ENCODE data around the gene C1GALT1. TPM values are rescaled to one million over a fixed set of nuclear protein-coding genes. Genes with fewer than 3 reads are reported as not detected.
"Not testable (repeated sequence)": the region's sequence is repeated elsewhere in the genome, so short reads cannot be mapped to it uniquely, and the experiment has no call there.

C1GALT1 gene
- total and polyA plus RNA-seq, 2 donors (not counting 1 experiment from before 2014, with no cell fraction given): 12.4 to 66.8 TPM

GRCh38 chr7:7134046-7134445 is 48.3 kb upstream of the C1GALT1 start:
- Histone ChIP-seq H3K36me3 (replicated peaks in 1 of 2; ENCODE audit: control extremely low read depth in 1 of 2, control insufficient read depth in 1 of 2, extremely low read depth in 1 of 2, insufficient read depth in 2 of 2, low read length in 1 of 2) (no peaks in the 10 kb centered on the region), H3K9me3 (ENCODE audit: control extremely low read depth in 1 of 3, control insufficient read depth in 2 of 3, insufficient read depth in 1 of 3, low read length in 2 of 3) (peaks cover 0 to 4% (median 1%) of the 10 kb centered on the region in 3 donors), H3K9ac (ENCODE audit: low read length) (no peak overlapping the region), H3K4me1 (ENCODE audit: control insufficient read depth in 2 of 2, insufficient read depth in 2 of 2, low read length in 2 of 2) (peaks cover 10 to 15% of the 10 kb centered on the region in 2 donors), H3K79me2 (ENCODE audit: control insufficient read depth, insufficient read depth, low read length) (no peaks in the 10 kb centered on the region), H3K27ac (ENCODE audit: low read length in 2 of 2) (no peak overlapping the region), H2AFZ (ENCODE audit: insufficient read depth, low read depth, low read length, poor library complexity, severe bottlenecking) (no peak overlapping the region), H4K20me1 (ENCODE audit: control insufficient read depth, insufficient read depth, low read length, poor library complexity, severe bottlenecking) (no peaks in the 10 kb centered on the region), H3K4me3 (ENCODE audit: control extremely low read depth in 1 of 5, extremely low read depth in 1 of 5, insufficient read depth in 1 of 5, low read depth in 2 of 5, low read length in 4 of 5) (no peak overlapping the region), H3K4me2 (replicated peaks; ENCODE audit: low read depth, low read length, poor library complexity, severe bottlenecking) (no peak overlapping the region), H3K27me3 (replicated peaks in 1 of 4; ENCODE audit: control extremely low read depth in 1 of 4, control insufficient read depth in 3 of 4, insufficient read depth in 4 of 4, low read length in 3 of 4) (no peaks in the 10 kb centered on the region)
- no peak for TF ChIP-seq EZH2 (IDR thresholded peaks at IDR 0.05; ENCODE audit: borderline replicate concordance, insufficient read depth, low read depth, low read length, poor library complexity, severe bottlenecking)
- TF ChIP-seq, protein P1, sequence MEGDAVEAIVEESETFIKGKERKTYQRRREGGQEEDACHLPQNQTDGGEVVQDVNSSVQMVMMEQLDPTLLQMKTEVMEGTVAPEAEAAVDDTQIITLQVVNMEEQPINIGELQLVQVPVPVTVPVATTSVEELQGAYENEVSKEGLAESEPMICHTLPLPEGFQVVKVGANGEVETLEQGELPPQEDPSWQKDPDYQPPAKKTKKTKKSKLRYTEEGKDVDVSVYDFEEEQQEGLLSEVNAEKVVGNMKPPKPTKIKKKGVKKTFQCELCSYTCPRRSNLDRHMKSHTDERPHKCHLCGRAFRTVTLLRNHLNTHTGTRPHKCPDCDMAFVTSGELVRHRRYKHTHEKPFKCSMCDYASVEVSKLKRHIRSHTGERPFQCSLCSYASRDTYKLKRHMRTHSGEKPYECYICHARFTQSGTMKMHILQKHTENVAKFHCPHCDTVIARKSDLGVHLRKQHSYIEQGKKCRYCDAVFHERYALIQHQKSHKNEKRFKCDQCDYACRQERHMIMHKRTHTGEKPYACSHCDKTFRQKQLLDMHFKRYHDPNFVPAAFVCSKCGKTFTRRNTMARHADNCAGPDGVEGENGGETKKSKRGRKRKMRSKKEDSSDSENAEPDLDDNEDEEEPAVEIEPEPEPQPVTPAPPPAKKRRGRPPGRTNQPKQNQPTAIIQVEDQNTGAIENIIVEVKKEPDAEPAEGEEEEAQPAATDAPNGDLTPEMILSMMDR (IDR thresholded peaks at IDR 0.05): no peak
- DNase-seq: no peak
- ChIA-PET POLR2A (no interaction called here), CTCF (interaction anchor here (1.3 to 1.5 kb wide), 2 partner anchors 13 to 31 kb away, joined by 3 to 6 read pairs; no protein-coding TSS in a partner anchor)
- H3K4me3 Mint-ChIP-seq: no peak overlapping the region
- no peaks in the 10 kb centered on the region for H3K9me3 Mint-ChIP-seq (ENCODE audit: insufficient read depth)
- peaks cover 23% of the 10 kb centered on the region for H3K4me1 Mint-ChIP-seq
- no peak for ATAC-seq (ENCODE audit: low read depth)
- no peaks in the 10 kb centered on the region for H3K27me3 Mint-ChIP-seq
- intact Hi-C loops (cut with micrococcal nuclease): no loop called here
- H3K27ac Mint-ChIP-seq: no peak overlapping the region
- WGBS (ENCODE audit: insufficient coverage): 83% methylated on average over 1 of the region's 2 CpGs

GRCh38 chr7:7135074-7135473 is 47.3 kb upstream of the C1GALT1 start:
- Histone ChIP-seq H3K9me3 (ENCODE audit: control extremely low read depth in 1 of 3, control insufficient read depth in 2 of 3, insufficient read depth in 1 of 3, low read length in 2 of 3) (peaks cover 0 to 4% (median 1%) of the 10 kb centered on the region in 3 donors), H3K79me2 (ENCODE audit: control insufficient read depth, insufficient read depth, low read length) (no peaks in the 10 kb centered on the region), H3K9ac (ENCODE audit: low read length) (no peak overlapping the region), H3K4me3 (ENCODE audit: control extremely low read depth in 1 of 5, extremely low read depth in 1 of 5, insufficient read depth in 1 of 5, low read depth in 2 of 5, low read length in 4 of 5) (no peak overlapping the region), H3K27me3 (replicated peaks in 1 of 4; ENCODE audit: control extremely low read depth in 1 of 4, control insufficient read depth in 3 of 4, insufficient read depth in 4 of 4, low read length in 3 of 4) (no peaks in the 10 kb centered on the region), H3K27ac (ENCODE audit: low read length in 2 of 2) (no peak overlapping the region), H3K4me1 (ENCODE audit: control insufficient read depth in 2 of 2, insufficient read depth in 2 of 2, low read length in 2 of 2) (peaks cover 10 to 15% of the 10 kb centered on the region in 2 donors), H3K4me2 (replicated peaks; ENCODE audit: low read depth, low read length, poor library complexity, severe bottlenecking) (no peak overlapping the region), H3K36me3 (replicated peaks in 1 of 2; ENCODE audit: control extremely low read depth in 1 of 2, control insufficient read depth in 1 of 2, extremely low read depth in 1 of 2, insufficient read depth in 2 of 2, low read length in 1 of 2) (no peaks in the 10 kb centered on the region), H2AFZ (ENCODE audit: insufficient read depth, low read depth, low read length, poor library complexity, severe bottlenecking) (no peak overlapping the region), H4K20me1 (ENCODE audit: control insufficient read depth, insufficient read depth, low read length, poor library complexity, severe bottlenecking) (no peaks in the 10 kb centered on the region)
- intact Hi-C loops (cut with micrococcal nuclease): no loop called here
- POLR2A ChIA-PET: no interaction called here
- Mint-ChIP-seq H3K9me3 (ENCODE audit: insufficient read depth) (no peaks in the 10 kb centered on the region), H3K27ac (no peak overlapping the region), H3K4me1 (peaks cover 23% of the 10 kb centered on the region), H3K4me3 (no peak overlapping the region), H3K27me3 (no peaks in the 10 kb centered on the region)
- TF ChIP-seq, protein P1 (IDR thresholded peaks at IDR 0.05): no peak
- TF ChIP-seq EZH2 (IDR thresholded peaks at IDR 0.05; ENCODE audit: borderline replicate concordance, insufficient read depth, low read depth, low read length, poor library complexity, severe bottlenecking): no peak
- DNase-seq (no peak), ATAC-seq (ENCODE audit: low read depth) (no peak)
- WGBS (ENCODE audit: insufficient coverage): no CpG with 5 or more reads among the region's 1 CpG
- CTCF ChIA-PET: interaction anchor here (1.3 to 1.5 kb wide), 2 partner anchors 14 to 32 kb away, joined by 3 to 6 read pairs; no protein-coding TSS in a partner anchor

GRCh38 chr7:7135924-7136323 is 46.4 kb upstream of the C1GALT1 start:
- H3K27me3 Mint-ChIP-seq; ATAC-seq (ENCODE audit: low read depth); H2AFZ ChIP-seq (ENCODE audit: insufficient read depth, low read depth, low read length, poor library complexity, severe bottlenecking); POLR2A ChIA-PET; H3K79me2 ChIP-seq (ENCODE audit: control insufficient read depth, insufficient read depth, low read length); H3K9me3 Mint-ChIP-seq (ENCODE audit: insufficient read depth); intact Hi-C loops (cut with micrococcal nuclease); H3K4me3 ChIP-seq (ENCODE audit: control extremely low read depth in 1 of 5, extremely low read depth in 1 of 5, insufficient read depth in 1 of 5, low read depth in 2 of 5, low read length in 4 of 5); H3K27me3 ChIP-seq (replicated peaks in 1 of 4; ENCODE audit: control extremely low read depth in 1 of 4, control insufficient read depth in 3 of 4, insufficient read depth in 4 of 4, low read length in 3 of 4); H3K36me3 ChIP-seq (replicated peaks in 1 of 2; ENCODE audit: control extremely low read depth in 1 of 2, control insufficient read depth in 1 of 2, extremely low read depth in 1 of 2, insufficient read depth in 2 of 2, low read length in 1 of 2); H4K20me1 ChIP-seq (ENCODE audit: control insufficient read depth, insufficient read depth, low read length, poor library complexity, severe bottlenecking); H3K4me3 Mint-ChIP-seq; CTCF ChIA-PET; DNase-seq; H3K9me3 ChIP-seq (ENCODE audit: control extremely low read depth in 1 of 3, control insufficient read depth in 2 of 3, insufficient read depth in 1 of 3, low read length in 2 of 3); H3K9ac ChIP-seq (ENCODE audit: low read length): not testable (repeated sequence)
- no CpG with 5 or more reads among the region's 1 CpG for WGBS (ENCODE audit: insufficient coverage)
- peak overlapping the region; percentile 82 for H3K27ac Mint-ChIP-seq
- Histone ChIP-seq H3K4me1 (ENCODE audit: control insufficient read depth in 2 of 2, insufficient read depth in 2 of 2, low read length in 2 of 2) (peaks cover 9 to 14% of the 10 kb centered on the region in 2 donors), H3K4me2 (replicated peaks; ENCODE audit: low read depth, low read length, poor library complexity, severe bottlenecking) (peak overlapping the region; percentile 20), H3K27ac (ENCODE audit: low read length in 2 of 2) (peak overlapping the region; percentile 7 to 33)
- peaks cover 22% of the 10 kb centered on the region for H3K4me1 Mint-ChIP-seq
